Hepatocyte (in vitro differentiated cells): ENCODE results near the gene TRPM1. TPM values are rescaled to one million over a fixed set of nuclear protein-coding genes. Genes with fewer than 3 reads are reported as not detected.

Source experiments
- DNase-seq: peaks from one replicate; pipeline ENCODE4 v3.0.0-alpha.2; 2016; ENCODE audit warnings: low spot score
- H2AFZ ChIP-seq: fragments of 200-600 bp; sonication (generic); 2 replicates; pipeline ENCODE4 v1.6.0; 2016; ENCODE audit warnings: antibody characterized with exemption, mild to moderate bottlenecking
- H3K27ac ChIP-seq: fragments of 200-600 bp; sonication (generic); 2 replicates; pipeline ENCODE4 v1.5.1; 2016; ENCODE audit warnings: mild to moderate bottlenecking
- H3K27me3 ChIP-seq: fragments of 200-600 bp; sonication (generic); 2 replicates; pipeline ENCODE4 v1.6.1; 2016
- H3K36me3 ChIP-seq: fragments of 200-600 bp; sonication (generic); replicated peaks from 2 replicates; pipeline ENCODE4 v1.5.1; 2016; ENCODE audit warnings: low read depth; ENCODE audit not compliant: insufficient read depth
- H3K4me1 ChIP-seq: fragments of 200-600 bp; sonication (generic); 2 replicates; pipeline ENCODE4 v1.5.1; 2016; ENCODE audit warnings: mild to moderate bottlenecking, moderate library complexity; ENCODE audit not compliant: insufficient read depth
- H3K4me2 ChIP-seq: fragments of 200-600 bp; sonication (generic); 2 replicates; pipeline ENCODE4 v1.6.0; 2016
- H3K4me3 ChIP-seq: fragments of 200-600 bp; sonication (generic); 2 replicates; pipeline ENCODE4 v1.5.1; 2016; ENCODE audit warnings: mild to moderate bottlenecking
- H3K79me2 ChIP-seq: fragments of 200-600 bp; sonication (generic); 2 replicates; pipeline ENCODE4 v1.6.0; 2017; ENCODE audit warnings: mild to moderate bottlenecking
- H3K9me2 ChIP-seq: fragments of 200-600 bp; sonication (generic); replicated peaks from 2 replicates; pipeline ENCODE4 v1.6.0; 2017; ENCODE audit warnings: mild to moderate bottlenecking; ENCODE audit not compliant: insufficient read depth
- H3K9me3 ChIP-seq: fragments of 200-600 bp; sonication (generic); 2 replicates; pipeline ENCODE4 v1.5.1; 2016; ENCODE audit warnings: low read depth, mild to moderate bottlenecking
- H4K20me1 ChIP-seq: fragments of 200-600 bp; sonication (generic); 2 replicates; pipeline ENCODE4 v1.6.0; 2016; ENCODE audit warnings: mild to moderate bottlenecking; ENCODE audit not compliant: insufficient read depth, poor library complexity, severe bottlenecking
- EZH2 ChIP-seq: fragments of 200-600 bp; sonication (generic); IDR thresholded peaks from 2 replicates; pipeline ENCODE4 v1.6.1; 2016; ENCODE audit warnings: antibody characterized with exemption, mild to moderate bottlenecking, borderline replicate concordance
- EZH2phosphoT487 ChIP-seq: fragments of 200-600 bp; sonication (generic); IDR thresholded peaks from one replicate; pipeline ENCODE4 v1.6.1; 2018; ENCODE audit warnings: antibody characterized with exemption, mild to moderate bottlenecking, low read depth, moderate library complexity; ENCODE audit not compliant: unreplicated experiment, severe bottlenecking
- WGBS: methylation state at CpG from one replicate; pipeline ENCODE4 v1.1.6; 2016; ENCODE audit warnings: low lambda C conversion rate; ENCODE audit errors: missing lambda C conversion rate; 5-methylcytosine and 5-hydroxymethylcytosine counted together
- polyA plus RNA-seq: library from polyadenylated mRNA; unstranded; fragments of >200 nt; fragmentation: Nextera tagmentation; extraction: Ambion mirVana; gene quantifications from 2 replicates; pipeline ENCODE4 v1.2.1, GENCODE V29; 2016
- total RNA-seq: library from RNA; depleted of rRNA; stranded (reverse); fragments of >200 nt; gene quantifications from 2 replicates; pipeline ENCODE4 v1.2.3, GENCODE V29; 2014
- TF ChIP-seq, protein P1 (sequence below): fragments of 200-600 bp; sonication (generic); IDR thresholded peaks from 2 replicates; pipeline ENCODE4 v1.5.1; 2016; ENCODE audit warnings: antibody characterized with exemption, mild to moderate bottlenecking; ENCODE audit not compliant: poor library complexity

TRPM1 gene
- total and polyA plus RNA-seq, 2 experiments from 2014 or later, result not detected

DNA sequence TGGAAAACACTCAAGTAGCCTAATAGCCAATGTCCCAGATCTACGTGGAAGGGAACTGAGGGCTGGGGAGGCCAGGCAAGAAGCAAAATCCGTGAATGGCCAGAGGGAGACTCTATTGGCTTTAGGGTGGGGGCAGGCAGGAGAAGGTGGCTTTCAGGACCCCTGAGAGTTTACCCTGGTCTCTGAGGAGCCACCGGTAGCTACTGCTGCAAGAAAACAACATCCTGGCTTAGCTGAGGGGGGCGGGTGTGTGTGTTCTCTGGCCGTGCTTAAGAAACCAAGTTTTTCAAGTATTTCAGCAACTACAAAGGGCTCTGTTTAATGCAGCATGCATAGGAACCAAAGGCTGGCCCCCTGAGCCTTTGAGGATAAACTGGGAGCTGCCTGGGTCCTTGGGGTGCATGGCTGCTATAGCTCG, 47.6 kb upstream of the TRPM1 start:
- DNase-seq, result no peak
- TF ChIP-seq, protein P1, sequence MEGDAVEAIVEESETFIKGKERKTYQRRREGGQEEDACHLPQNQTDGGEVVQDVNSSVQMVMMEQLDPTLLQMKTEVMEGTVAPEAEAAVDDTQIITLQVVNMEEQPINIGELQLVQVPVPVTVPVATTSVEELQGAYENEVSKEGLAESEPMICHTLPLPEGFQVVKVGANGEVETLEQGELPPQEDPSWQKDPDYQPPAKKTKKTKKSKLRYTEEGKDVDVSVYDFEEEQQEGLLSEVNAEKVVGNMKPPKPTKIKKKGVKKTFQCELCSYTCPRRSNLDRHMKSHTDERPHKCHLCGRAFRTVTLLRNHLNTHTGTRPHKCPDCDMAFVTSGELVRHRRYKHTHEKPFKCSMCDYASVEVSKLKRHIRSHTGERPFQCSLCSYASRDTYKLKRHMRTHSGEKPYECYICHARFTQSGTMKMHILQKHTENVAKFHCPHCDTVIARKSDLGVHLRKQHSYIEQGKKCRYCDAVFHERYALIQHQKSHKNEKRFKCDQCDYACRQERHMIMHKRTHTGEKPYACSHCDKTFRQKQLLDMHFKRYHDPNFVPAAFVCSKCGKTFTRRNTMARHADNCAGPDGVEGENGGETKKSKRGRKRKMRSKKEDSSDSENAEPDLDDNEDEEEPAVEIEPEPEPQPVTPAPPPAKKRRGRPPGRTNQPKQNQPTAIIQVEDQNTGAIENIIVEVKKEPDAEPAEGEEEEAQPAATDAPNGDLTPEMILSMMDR, result no peak
- TF ChIP-seq EZH2phosphoT487 (no peak), EZH2 (no peak)
- Histone ChIP-seq H3K27me3 (no peaks in the 10 kb centered on the region), H3K36me3 (no peaks in the 10 kb centered on the region), H4K20me1 (no peaks in the 10 kb centered on the region), H3K9me3 (no peaks in the 10 kb centered on the region), H3K4me2 (no peak overlapping the region), H2AFZ (no peak overlapping the region), H3K4me3 (no peak overlapping the region), H3K27ac (no peak overlapping the region), H3K79me2 (no peaks in the 10 kb centered on the region), H3K4me1 (no peaks in the 10 kb centered on the region), H3K9me2 (no peaks in the 10 kb centered on the region)
- WGBS, result 63% methylated on average over 6 of the region's 6 CpGs

GRCh38 chr15:31148297-31149087, 47.0 kb upstream of the TRPM1 start:
- WGBS, result 54% methylated on average over 13 of the region's 13 CpGs
- Histone ChIP-seq H3K4me1 (no peaks in the 10 kb centered on the region), H3K9me3 (no peaks in the 10 kb centered on the region), H3K36me3 (no peaks in the 10 kb centered on the region), H3K27me3 (no peaks in the 10 kb centered on the region), H2AFZ (no peak overlapping the region), H3K79me2 (no peaks in the 10 kb centered on the region), H3K4me3 (no peak overlapping the region), H4K20me1 (no peaks in the 10 kb centered on the region), H3K9me2 (no peaks in the 10 kb centered on the region), H3K4me2 (no peak overlapping the region), H3K27ac (no peak overlapping the region)
- DNase-seq, result no peak
- no peak for TF ChIP-seq EZH2phosphoT487
- TF ChIP-seq, protein P1, result no peak
- no peak for TF ChIP-seq EZH2

DNA sequence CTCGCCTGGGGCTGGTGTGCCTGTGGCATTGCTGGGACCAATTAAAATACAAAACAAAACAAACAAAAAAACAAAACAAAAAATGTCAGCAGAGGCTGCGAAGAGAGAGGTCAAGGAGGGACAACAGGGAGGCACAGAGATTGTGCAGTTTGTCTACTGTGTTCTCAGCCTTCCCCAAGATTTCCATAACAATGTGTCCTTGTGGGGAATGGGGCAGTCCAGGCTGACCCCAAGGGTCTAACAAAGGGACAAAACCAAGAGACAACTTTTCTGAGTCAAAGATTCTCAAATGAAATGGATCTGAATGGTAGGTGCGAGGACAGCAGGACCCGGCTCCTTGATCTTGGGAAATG, 46.4 kb upstream of the TRPM1 start:
- TF ChIP-seq, protein P1, result no peak
- TF ChIP-seq EZH2 (no peak), EZH2phosphoT487 (no peak)
- Histone ChIP-seq H4K20me1 (no peaks in the 10 kb centered on the region), H3K36me3 (no peaks in the 10 kb centered on the region), H2AFZ (no peak overlapping the region), H3K79me2 (no peaks in the 10 kb centered on the region), H3K9me3 (no peaks in the 10 kb centered on the region), H3K9me2 (no peaks in the 10 kb centered on the region), H3K4me1 (no peaks in the 10 kb centered on the region), H3K27ac (no peak overlapping the region), H3K4me2 (no peak overlapping the region), H3K4me3 (no peak overlapping the region), H3K27me3 (no peaks in the 10 kb centered on the region)
- 73% methylated on average over 4 of the region's 4 CpGs for WGBS
- no peak for DNase-seq
